Right renal cortex interstitium (tissue), 3 donors: ENCODE measurements around the gene EEF1AKMT2. TPM values are rescaled to one million over a fixed set of nuclear protein-coding genes. Genes with fewer than 3 reads are reported as not detected.
"Not testable (repeated sequence)": the region's sequence is repeated elsewhere in the genome, so short reads cannot be mapped to it uniquely, and the experiment has no call there.

Experiments
- DNase-seq, 3 donors: peaks; one replicate each; pipeline ENCODE4 v3.0.0-alpha.2; 2013; ENCODE audit warnings: low read depth in 3 of 3, low spot score in 2 of 3
- polyA plus RNA-seq, 3 donors: library from polyadenylated mRNA; unstranded; fragments of 120-200 nt; gene quantifications; one replicate each; pipeline ENCODE4 v1.2.1, GENCODE V29; 2013; ENCODE audit not compliant: insufficient read length in 3 of 3

EEF1AKMT2 gene
- polyA plus RNA-seq, 3 donors, result 34.6 to 38.7 (median 38.6) TPM

DNA sequence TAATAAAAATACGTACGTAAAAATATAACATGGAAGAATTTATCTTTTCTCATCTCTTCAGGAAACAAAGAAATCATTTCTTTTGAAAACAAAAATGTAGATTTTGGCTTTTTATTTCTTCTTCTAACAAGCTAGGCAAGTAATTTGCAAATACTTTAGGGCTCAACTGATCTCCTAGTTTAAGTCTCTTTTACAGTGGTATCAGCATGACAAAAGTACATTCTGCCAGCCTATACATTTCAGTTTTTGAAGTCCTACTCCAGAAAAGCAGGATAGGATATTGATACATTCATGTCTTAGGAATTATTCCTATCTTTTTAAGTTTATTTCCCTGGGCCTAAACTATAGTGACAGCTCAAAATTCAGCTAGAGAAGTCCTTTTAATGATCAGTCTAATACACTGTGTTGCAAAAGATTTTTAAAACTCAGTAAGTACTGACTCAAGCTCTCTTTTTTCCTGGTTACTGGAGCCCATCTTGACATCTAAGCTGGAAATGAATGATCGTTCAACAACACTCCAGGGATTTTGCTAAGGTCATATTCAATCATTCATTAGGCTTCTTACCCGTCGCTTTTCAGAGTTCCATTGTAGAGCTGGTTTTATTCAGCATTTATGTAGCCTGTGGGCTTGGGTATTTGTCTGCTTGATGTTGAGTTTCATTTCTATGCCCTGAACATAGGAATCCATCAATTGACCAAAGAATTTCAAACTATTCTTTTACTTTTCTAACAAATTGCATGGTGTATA is 35.4 kb downstream of the EEF1AKMT2 start:
- no peak for DNase-seq

DNA sequence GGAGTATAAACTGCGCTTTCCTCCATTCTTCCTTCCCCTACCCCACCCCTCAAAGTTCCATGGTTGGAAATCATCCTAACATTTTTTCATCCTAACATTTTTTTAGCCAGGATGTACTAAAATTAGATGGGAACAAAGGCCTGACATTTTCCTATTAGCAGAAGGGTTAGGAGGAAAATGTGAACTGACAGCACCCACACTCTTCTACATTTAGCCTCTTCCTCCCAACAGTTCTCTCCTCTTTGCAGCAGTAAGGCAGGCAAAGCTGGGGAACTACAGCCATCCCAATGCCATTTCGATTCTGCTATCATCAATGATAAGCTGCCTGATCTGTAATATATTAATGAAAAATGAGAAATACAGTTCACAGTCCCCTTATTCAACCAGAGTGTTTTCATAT is 36.1 kb downstream of the EEF1AKMT2 start:
- DNase-seq, result no peak

DNA sequence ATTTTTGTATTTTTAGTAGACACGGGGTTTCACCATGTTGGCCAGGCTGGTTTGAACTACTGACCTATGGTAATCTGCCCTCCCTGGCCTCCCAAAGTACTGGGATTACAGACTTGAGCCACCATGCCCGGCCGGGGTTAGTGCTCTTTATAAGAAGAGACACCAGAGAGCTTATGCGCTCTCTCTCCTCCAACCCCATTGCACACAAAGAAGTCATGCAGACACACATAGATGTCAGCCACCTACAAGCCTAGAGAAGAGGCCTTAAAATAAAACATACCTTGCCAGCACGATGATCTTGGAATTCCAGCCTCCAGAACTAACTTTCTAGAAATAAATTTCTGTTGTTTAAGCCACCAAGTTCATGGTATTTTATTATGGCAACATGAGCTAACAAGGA is 37.5 kb downstream of the EEF1AKMT2 start:
- no peak for DNase-seq

DNA sequence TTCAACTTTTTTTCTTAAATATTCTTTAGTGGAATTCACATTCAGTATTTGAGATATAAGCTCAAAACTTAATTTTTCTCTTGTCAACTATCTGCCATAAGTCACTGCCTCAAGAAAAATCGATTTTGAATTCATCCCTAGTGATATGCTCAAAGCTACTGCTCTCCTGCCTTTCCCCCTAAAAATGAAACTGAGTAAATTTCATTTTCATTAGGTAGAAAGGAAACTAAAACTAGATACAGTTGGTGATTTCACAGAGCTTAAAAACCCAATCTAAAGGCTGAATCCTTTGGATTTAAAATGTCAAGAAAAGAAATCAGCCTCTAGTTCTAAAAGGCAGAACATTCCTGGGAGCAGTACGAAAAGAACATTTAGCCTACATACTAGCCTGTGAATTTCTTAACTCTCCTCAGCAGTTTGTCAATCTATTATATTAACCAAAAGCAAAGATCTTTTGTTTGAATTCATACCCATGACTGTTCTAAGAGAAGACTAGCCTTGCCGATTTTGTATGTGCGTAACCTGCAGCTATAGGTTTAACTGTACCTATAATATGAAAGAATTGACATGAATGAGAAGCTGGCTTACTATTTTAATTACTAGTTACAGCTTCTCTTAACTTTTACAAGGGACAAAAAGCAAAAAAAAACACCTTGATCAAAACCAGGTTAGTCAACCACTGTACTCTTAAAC is 42.6 kb downstream of the EEF1AKMT2 start:
- DNase-seq, result no peak

DNA sequence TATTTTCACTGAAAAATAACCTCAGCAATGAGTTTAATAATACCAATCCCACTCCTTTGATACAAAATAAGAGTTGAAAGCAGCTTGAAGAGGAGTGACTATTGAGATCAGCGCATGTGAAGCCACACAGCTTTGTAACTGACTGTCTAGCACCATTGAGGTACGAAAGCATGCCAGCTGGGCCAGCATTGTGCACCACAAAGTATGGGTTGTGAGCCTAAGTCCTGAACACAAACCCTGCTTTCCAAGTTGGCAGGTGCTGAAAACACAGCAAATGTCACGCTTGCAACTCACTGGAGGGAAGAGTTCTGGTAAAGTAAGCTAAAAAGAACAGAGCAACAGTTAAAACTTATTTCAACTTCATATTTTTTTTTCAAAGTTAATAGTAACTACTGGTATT is 43.5 kb downstream of the EEF1AKMT2 start:
- no peak for DNase-seq

DNA sequence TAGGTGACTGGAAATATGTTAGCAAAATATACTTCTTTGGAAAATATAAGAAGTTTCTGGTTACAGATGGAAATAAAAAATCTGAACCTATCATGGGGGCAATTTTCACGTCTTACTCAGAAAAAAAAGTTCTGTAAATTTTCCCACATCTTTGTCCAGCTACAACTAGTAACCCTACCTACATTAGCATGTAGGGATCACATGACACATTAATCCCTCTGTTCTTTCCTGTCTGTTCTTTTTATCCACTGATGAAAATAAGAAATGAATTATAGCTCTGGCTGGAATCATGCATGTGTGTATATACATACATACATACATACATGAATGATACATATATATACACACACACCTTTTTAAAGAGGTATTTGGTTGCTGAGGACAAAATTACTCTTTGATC is 43.9 kb downstream of the EEF1AKMT2 start:
- no peak for DNase-seq

DNA sequence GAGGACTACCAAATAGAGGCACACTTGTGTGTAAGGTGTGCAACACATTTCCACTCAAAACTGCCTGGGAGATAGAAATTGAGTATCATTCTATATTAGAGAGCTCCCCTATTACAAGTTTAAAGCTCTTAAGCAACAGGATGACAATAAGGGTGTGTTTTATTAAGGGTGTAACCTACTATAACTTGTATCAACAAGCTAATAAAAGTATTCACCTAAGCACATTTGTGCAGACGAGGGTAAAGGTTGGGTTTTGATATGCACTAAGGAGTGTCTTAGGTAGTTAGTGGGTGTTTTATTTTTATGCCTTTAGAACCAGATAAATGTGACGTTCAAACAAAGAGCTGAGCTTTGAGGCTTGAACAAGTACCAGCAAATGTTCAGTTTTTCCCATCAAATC is 44.7 kb downstream of the EEF1AKMT2 start:
- DNase-seq, result no peak

DNA sequence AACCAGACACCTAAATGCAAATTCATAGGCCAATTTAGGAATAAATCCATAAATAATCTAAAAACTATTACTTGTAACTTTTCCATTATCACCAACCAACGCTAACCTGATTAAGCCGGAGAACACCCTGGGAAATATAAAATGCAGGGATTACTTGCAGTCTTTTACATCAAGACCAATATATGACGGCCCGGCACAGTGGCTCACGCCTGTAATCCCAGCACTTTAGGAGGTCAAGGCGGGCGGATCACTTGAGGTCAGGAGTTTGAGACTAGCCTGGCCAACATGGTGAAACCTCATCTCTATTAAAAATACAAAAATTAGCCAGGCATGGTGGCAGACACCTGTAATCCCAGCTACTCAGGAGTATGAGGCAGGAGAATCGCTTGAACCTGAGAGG is 45.2 kb downstream of the EEF1AKMT2 start:
- not testable (repeated sequence) for DNase-seq

DNA sequence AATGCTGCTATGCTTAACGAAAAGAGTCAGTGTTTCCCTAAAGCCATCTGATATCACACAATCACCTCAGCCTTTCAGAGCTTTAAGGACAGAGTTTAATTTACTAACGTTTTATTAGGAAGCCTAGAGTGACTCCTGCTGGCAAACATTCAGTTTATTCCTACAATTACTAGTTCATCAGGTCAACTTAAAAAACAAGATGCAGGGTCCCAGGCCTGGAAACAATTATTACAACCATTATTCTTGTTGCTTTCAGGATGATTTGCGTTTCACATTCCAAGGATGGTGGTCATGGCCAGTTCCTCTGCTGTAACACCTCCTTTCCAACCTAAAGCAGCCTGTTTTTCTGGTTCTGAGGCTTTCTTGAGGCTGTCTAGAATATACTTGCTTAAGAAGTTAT is 46.0 kb downstream of the EEF1AKMT2 start:
- peak in 1 of 3 donors; percentile 66 for DNase-seq

DNA sequence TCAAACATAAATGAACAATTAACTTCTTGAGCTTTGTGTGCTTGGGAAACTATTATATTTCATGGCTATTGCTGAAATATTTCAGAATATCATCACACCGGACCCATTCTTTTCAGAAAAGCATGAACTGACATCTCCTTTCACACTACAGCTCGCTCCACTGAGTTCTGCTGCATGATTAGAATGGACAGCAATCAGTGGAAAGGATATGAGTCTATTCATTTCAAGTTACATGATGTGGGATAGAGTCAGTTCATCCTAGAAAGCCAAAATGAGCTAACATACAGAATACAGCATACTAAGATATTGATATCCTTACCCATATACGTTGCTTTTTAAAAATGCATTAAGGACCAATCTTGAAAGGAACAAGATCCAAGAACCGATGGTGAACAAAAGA is 46.4 kb downstream of the EEF1AKMT2 start:
- DNase-seq, result no peak

DNA sequence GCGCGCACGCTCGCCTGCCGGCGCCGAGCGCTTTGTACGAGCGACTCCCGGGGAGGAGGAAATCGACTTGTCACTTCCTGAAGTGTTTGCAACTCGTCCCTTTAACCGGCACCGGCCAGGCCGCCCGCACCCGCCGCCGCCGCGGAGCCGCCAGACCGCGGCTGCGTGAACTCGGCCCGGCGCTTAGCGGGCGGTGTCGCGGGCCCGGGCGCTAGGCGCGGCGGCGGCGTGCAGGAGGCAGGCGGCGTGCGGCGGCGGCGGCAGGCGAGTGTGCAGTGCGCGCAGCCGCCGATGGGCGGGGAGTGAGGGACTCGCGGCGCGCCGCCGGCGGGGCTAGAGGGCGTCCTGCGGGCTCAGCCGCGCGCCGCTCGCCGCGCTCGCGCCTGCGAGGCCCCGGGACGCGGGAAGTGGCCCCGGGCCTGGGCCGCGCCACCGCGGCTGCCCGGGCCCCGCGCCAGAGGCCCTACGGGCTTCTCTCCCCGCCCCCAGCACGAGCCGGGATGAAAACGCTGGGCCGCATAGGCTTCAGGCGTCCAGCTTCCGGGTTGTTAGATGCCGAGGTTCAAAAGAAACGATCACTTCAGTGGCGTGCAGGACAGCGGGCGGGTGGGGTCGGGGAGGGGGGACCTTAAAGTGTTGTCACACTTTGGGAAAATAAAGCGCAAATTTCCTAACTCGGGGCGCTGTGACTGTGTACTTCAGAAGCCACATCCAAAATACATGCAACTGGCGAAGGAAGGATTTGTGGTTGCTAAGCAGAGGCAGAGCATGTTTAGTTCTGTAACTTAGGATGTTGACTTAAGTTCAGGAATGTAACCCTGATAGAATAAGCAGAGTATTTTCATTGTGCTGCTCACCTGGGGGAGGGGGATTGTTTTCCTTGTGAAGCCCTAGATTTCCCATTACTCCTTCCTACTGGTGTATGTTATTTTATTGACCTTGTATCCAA is 47.3 kb downstream of the EEF1AKMT2 start, which contains the start of gene FAM53B:
Gene FAM53B, minus strand, starts transcription at position 277 of the 949 bp plus-strand sequence. CDS start 37,665 bp downstream, outside the sequence.
- DNase-seq, result peak in 2 of 3 donors; percentile 63 to 65

DNA sequence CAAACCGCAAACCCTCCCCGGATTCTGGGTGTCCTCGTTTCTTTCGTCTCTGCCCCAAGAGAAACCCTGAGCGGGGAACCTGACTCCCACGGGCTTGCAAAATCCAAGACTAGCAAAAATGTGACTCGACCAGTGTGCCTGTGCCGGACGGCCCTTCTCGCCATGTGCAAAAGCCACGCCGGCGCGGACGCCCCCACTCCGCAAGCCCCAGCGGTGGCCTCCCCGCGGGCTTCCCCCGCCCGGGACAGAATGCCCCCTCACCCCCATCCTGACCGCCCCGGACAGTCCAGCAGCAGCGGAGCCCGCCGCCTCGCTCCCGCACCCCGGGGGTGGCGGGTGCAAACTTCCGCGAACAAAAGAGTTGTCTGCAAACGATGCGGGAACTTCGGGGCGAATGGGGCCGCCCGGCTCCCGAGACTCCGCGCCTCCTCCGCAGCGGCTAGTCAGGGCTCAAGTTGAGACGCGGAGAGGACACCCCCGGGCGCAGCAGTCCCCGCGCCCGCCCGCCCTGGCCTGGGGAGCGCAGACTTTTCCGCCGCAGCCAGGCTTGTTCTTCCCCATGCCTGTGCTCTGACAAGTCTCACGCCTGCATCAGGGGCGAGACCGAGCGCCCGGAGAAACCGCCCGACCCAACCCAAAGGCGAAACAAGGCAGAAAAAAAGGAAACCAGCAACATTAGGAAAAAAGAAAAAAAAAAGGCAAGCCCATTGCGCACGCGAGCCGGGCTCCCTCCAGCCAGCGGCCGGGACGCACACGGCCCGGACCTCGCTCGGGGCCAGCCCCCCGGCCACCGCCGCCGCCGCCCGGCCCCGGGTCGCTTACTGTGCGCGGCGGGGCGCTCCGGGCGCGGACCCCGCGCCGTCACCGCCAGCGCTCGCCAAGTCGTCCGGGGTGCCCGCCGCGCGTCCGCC is 48.2 kb downstream of the EEF1AKMT2 start:
- DNase-seq, result no peak

DNA sequence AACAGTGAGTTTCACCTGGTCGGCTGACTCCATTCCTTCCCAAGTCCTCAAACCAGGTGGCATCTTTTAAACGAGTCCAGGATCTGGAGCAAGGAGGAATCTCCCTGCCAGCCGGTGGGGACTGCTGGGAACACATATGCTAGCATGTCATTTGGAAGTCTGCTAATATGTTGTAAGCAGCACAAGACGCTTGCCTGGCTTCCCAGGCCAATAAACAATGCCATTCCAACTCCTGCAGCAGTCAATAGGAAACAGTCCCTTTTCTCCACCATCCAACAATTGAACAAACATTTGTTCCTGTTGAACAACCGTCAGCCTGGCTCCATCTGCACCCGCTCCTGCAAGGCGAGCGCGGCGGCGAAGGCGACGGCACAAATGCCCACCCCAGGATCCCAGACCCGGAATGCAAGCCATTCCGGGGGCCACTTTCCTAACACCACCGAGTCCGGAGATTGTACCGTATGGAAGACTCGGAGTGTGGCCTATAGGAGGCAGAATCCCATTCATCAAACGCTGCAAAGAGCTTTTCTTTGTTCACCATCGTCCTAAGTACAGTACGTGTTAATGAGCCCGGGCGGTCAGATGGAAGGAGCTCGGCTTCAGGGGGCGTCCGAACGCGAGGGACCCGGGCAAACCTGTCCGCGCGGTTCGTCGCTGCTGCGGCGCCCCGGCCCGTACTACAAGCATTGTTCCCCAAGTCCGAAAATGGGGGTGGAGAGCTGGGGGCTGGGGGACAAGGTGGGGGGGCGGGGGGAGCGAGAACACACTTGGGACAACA is 49.1 kb downstream of the EEF1AKMT2 start:
- no peak for DNase-seq

DNA sequence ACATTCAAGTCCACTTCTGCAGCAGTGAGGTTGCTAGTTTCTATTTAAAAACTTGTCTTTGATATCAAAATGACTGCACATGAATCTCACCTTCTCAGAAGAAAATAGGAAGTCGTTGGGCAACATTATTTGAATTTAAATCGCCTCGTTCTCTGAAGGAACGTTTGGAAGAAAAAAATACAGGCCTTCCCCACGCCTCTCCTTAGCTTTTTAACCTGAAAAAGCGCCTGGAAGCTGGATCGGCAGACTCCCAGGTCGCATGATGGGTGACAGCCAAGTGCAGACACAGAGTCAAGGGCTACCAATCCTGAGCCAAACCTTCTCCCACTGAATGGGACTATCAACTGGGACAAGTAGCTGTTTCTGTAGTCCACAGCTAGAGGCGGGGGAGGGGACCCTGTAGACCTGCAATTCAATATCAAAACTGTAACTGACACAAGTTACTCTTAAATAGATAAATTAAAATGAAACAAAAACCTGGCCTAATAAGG is 49.7 kb downstream of the EEF1AKMT2 start:
- no peak for DNase-seq

DNA sequence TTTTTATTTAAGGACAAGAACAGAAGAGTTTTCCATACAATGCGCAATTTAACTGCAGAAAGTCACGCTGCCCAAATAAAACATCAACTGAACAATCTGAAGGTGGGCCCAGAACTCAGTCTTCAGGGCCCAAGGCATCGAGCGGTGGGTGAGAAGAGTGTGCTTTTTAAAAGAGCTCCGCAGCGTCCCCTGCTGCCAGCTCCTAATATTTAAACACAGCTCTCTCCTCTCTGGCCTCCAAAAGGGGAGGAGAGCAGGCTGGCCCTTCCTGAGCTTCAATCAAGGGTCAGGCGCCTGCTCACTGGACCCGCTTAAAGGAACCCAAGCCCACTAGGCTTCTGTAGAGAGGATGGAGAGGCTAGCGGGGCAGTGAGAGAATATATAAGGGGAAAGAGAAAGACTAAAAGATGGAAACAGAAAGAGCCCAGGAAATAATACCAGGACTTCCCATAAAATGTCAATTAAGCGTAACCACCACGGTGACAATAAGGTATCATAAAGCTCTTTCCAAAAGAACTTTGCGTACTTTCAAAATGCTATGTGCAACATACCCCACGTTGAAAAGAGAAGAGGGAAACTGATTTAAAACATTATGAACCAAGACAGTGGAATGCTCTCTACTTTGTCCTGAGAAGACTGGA is 50.3 kb downstream of the EEF1AKMT2 start:
- DNase-seq, result peak in 2 of 3 donors; percentile 78 to 85

DNA sequence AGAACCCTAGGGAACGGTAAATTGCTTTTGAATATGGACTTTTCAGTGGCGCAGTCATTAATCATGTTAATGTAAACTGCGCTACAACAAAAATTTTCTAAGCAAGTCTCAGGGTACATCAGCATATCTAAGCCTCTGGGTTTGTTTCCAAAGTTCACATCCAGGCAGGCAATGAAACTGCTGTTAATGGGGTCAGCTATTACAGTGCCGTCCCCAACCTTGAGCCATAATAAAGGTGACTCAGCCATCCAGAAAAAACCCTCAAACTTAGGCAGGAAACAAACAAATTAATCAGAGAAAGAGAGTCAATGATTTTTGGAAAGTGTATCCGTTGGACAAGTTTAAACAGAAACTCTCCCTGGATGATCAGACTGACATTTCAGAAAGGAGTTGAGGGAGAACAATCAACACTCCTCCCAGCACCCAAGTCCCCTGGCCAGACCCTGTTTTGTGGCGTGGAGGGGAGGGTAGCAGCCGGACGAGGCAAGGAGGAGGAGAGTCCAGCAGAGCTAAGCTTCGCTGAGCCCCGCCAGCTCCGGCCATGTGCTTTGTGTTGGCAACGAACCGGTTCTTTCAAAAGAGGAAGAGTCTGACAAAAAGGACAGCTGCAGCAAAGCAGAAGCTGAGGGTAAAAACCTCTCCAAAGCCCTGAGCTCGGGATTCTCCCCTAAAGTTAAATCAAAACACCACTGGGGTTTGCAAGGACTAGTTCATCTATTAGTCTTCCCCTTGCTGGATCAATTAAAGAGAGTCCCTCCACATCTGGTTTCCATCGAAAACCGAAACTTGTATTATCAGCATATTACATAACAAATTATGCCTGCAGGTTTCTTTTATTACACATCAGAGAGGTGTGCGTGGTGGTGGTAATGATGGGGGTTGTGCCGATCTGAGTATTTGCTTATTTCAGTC is 51.1 kb downstream of the EEF1AKMT2 start:
- DNase-seq, result peak in 1 of 3 donors; percentile 64

DNA sequence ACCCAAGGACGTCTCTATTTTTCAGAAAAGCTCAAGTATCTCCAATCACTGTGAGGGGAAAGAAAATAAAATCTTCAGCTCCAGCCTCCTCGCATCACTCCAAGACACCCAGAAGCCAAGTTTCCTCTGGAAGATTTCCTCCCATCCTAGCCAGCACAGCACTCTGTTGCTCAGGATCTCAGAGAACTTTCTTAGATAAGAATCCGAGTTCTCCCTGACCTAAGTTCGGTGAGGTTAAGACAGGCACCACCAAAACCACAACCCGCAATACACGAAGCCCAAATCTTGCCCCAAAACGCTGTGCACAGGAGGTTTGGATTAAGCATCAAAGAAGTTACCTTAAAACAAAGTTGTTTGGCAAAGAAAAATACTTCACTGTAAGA is 51.7 kb downstream of the EEF1AKMT2 start:
- DNase-seq, result no peak
